IPS-NIHi7 (cell line): Measurements from ENCODE around the gene ZDHHC14.
"Not testable (repeated sequence)": the region's sequence is repeated elsewhere in the genome, so short reads cannot be mapped to it uniquely, and the experiment has no call there.

Experiments used
- DNase-seq: peaks from one replicate; pipeline ENCODE4 v3.0.0; 2012; ENCODE audit warnings: mixed read lengths; ENCODE audit errors: extremely low spot score

ZDHHC14 gene

GRCh38 chr6:157551041-157551832 lies 170.2 kb downstream of the ZDHHC14 start:
- no peak for DNase-seq

- peak; percentile 79 for DNase-seq
These were observed 171.2 kb downstream of the ZDHHC14 start for GRCh38 chr6:157552081-157552747.

- no peak for DNase-seq
These were observed 172.0 kb downstream of the ZDHHC14 start for GRCh38 chr6:157552820-157553485.

- DNase-seq: no peak
These were observed 173.8 kb downstream of the ZDHHC14 start for GRCh38 chr6:157554747-157555146.

- no peak for DNase-seq
These were observed 174.6 kb downstream of the ZDHHC14 start for GRCh38 chr6:157555455-157556143.

- no peak for DNase-seq
These were observed 175.2 kb downstream of the ZDHHC14 start for GRCh38 chr6:157556144-157556645.

- DNase-seq: no peak
These were observed 175.9 kb downstream of the ZDHHC14 start for GRCh38 chr6:157556671-157557430.

- no peak for DNase-seq
These were observed 176.6 kb downstream of the ZDHHC14 start for GRCh38 chr6:157557559-157557958.

GRCh38 chr6:157558049-157558448 lies 177.1 kb downstream of the ZDHHC14 start:
- DNase-seq: no peak

- no peak for DNase-seq
These were observed 177.7 kb downstream of the ZDHHC14 start for GRCh38 chr6:157558487-157559200.

GRCh38 chr6:157559201-157559756 lies 178.3 kb downstream of the ZDHHC14 start:
- no peak for DNase-seq

- DNase-seq: not testable (repeated sequence)
These were observed 179.1 kb downstream of the ZDHHC14 start for GRCh38 chr6:157560063-157560462.

- no peak for DNase-seq
These were observed 179.9 kb downstream of the ZDHHC14 start for GRCh38 chr6:157560691-157561413.

GRCh38 chr6:157561414-157561790 lies 180.4 kb downstream of the ZDHHC14 start:
- DNase-seq: no peak

- DNase-seq: no peak
These were observed 181.2 kb downstream of the ZDHHC14 start for GRCh38 chr6:157561929-157562810.

- DNase-seq: no peak
These were observed 182.0 kb downstream of the ZDHHC14 start for GRCh38 chr6:157562997-157563396.

GRCh38 chr6:157563611-157564284 lies 182.8 kb downstream of the ZDHHC14 start:
- DNase-seq: no peak

GRCh38 chr6:157568702-157569101 lies 187.7 kb downstream of the ZDHHC14 start:
- DNase-seq: no peak
